ENCODE data around the gene TLN1.

DNA sequence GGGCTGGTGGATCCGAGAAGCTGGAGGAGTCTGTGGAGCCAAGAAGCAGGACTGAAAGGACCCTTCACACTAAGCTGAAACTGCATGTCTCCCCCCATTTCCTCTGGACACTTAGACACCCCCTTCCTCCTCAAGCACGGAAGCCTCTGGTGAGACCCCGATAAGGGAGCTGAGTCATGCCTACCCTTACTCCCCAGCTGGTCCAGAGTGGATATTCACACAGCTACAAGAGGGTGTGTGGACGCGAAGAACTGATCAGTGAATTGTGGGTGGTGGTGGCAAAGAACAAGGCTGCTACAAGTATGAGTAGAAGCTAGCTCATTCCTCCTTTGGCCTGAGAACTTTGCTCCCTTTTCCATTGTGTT, 4.3 kb downstream of the TLN1 start:
- TF ChIP-seq, protein P1, sequence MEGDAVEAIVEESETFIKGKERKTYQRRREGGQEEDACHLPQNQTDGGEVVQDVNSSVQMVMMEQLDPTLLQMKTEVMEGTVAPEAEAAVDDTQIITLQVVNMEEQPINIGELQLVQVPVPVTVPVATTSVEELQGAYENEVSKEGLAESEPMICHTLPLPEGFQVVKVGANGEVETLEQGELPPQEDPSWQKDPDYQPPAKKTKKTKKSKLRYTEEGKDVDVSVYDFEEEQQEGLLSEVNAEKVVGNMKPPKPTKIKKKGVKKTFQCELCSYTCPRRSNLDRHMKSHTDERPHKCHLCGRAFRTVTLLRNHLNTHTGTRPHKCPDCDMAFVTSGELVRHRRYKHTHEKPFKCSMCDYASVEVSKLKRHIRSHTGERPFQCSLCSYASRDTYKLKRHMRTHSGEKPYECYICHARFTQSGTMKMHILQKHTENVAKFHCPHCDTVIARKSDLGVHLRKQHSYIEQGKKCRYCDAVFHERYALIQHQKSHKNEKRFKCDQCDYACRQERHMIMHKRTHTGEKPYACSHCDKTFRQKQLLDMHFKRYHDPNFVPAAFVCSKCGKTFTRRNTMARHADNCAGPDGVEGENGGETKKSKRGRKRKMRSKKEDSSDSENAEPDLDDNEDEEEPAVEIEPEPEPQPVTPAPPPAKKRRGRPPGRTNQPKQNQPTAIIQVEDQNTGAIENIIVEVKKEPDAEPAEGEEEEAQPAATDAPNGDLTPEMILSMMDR (IDR thresholded peaks at IDR 0.05; ENCODE audit: low read length): no peak
- TF ChIP-seq EZH2 (optimal IDR thresholded peaks at IDR 0.05; ENCODE audit: low read depth, low read length): no peak
- no peak for TF ChIP-seq EZH2phosphoT487 (IDR thresholded peaks at IDR 0.05; ENCODE audit: low read length)

Measured in MM.1S (cell line).